Measurements from ENCODE around the gene LSM7. TPM values are rescaled to one million over a fixed set of nuclear protein-coding genes. Genes with fewer than 3 reads are reported as not detected.

Gene LSM7
- total and polyA plus RNA-seq, 2 experiments from 2014 or later, result 299 to 409 TPM

- Histone ChIP-seq H3K79me2 (replicated peaks; ENCODE audit: insufficient read depth) (no peaks in the 10 kb centered on the region), H3K27me3 (ENCODE audit: insufficient read depth) (no peaks in the 10 kb centered on the region), H3K27ac (ENCODE audit: low read depth) (no peak overlapping the region), H3K4me2 (no peak overlapping the region), H2AFZ (peak overlapping the region; percentile 47; the same call in 1 of the 2 replicates), H3K36me3 (ENCODE audit: insufficient read depth) (no peaks in the 10 kb centered on the region), H3K9me2 (ENCODE audit: insufficient read depth) (no peaks in the 10 kb centered on the region), H3K4me1 (ENCODE audit: insufficient read depth) (no peaks in the 10 kb centered on the region; the same call in 1 of the 2 replicates), H3K4me3 (no peak overlapping the region), H4K20me1 (replicated peaks; ENCODE audit: insufficient read depth) (no peaks in the 10 kb centered on the region), H3F3A (replicated peaks; ENCODE audit: low read depth) (peaks cover 4% of the 10 kb centered on the region; the same call in 1 of the 2 replicates)
- no peaks in the 10 kb centered on the region; the same call in 2 of the 3 replicates for H3K9me3 Mint-ChIP-seq
- DNase-seq (ENCODE audit: low spot score) (no peak), ATAC-seq (no peak)
- H3K4me1 Mint-ChIP-seq, result peaks cover 5% of the 10 kb centered on the region
- no peak for TF ChIP-seq EZH2 (IDR thresholded peaks at IDR 0.05; ENCODE audit: low read depth, unreplicated experiment)
- no peak for TF ChIP-seq ZNF114 (CRISPR knock-in tag; IDR thresholded peaks at IDR 0.05)
- no peak for TF ChIP-seq ZNF331 (CRISPR knock-in tag; IDR thresholded peaks at IDR 0.05; ENCODE audit: low read depth)
- no peak for TF ChIP-seq ETS1 (IDR thresholded peaks at IDR 0.05)
- no peak for TF ChIP-seq JUNB (IDR thresholded peaks at IDR 0.05; ENCODE audit: unreplicated experiment)
- no peak for TF ChIP-seq EZH2phosphoT487 (IDR thresholded peaks at IDR 0.05; ENCODE audit: unreplicated experiment)
- no peak for TF ChIP-seq REST (IDR thresholded peaks at IDR 0.05; ENCODE audit: unreplicated experiment)
- no peaks in the 10 kb centered on the region for H3K36me3 Mint-ChIP-seq (ENCODE audit: low read depth)
- H3K4me3 Mint-ChIP-seq, result no peak overlapping the region
- H3K27ac Mint-ChIP-seq, result no peak overlapping the region
- peaks cover 11% of the 10 kb centered on the region for H3K27me3 Mint-ChIP-seq (ENCODE audit: insufficient read depth, low read depth, poor library complexity)
Measured at GRCh38 chr19:2362970-2363300, 34.5 kb upstream of the LSM7 start.

GRCh38 chr19:2362046-2362969 is 33.9 kb upstream of the LSM7 start:
- no peak for TF ChIP-seq NANOG (IDR thresholded peaks at IDR 0.05; ENCODE audit: borderline replicate concordance)
- TF ChIP-seq STAT1 (IDR thresholded peaks at IDR 0.05; ENCODE audit: unreplicated experiment), result no peak
- Histone ChIP-seq H3F3A (replicated peaks; ENCODE audit: low read depth) (peaks cover 4% of the 10 kb centered on the region; the same call in 1 of the 2 replicates), H3K4me2 (no peak overlapping the region), H3K4me1 (ENCODE audit: insufficient read depth) (no peaks in the 10 kb centered on the region; the same call in 1 of the 2 replicates), H2AFZ (no peak overlapping the region), H3K27me3 (ENCODE audit: insufficient read depth) (no peaks in the 10 kb centered on the region), H3K27ac (ENCODE audit: low read depth) (no peak overlapping the region), H3K9me2 (ENCODE audit: insufficient read depth) (no peaks in the 10 kb centered on the region), H3K79me2 (replicated peaks; ENCODE audit: insufficient read depth) (no peaks in the 10 kb centered on the region), H3K36me3 (ENCODE audit: insufficient read depth) (no peaks in the 10 kb centered on the region), H3K4me3 (no peak overlapping the region), H4K20me1 (replicated peaks; ENCODE audit: insufficient read depth) (no peaks in the 10 kb centered on the region)
- peaks cover 5% of the 10 kb centered on the region for H3K4me1 Mint-ChIP-seq
- no peaks in the 10 kb centered on the region for H3K36me3 Mint-ChIP-seq (ENCODE audit: low read depth)
- no peak for DNase-seq (ENCODE audit: low spot score)
- H3K27ac Mint-ChIP-seq, result no peak overlapping the region
- no peaks in the 10 kb centered on the region; the same call in 2 of the 3 replicates for H3K9me3 Mint-ChIP-seq
- ATAC-seq, result no peak
- no peak overlapping the region for H3K4me3 Mint-ChIP-seq
- H3K27me3 Mint-ChIP-seq (ENCODE audit: insufficient read depth, low read depth, poor library complexity), result peaks cover 11% of the 10 kb centered on the region

Data from GM23338 (cell line).